ENCODE results near the gene ARMC2. TPM values are rescaled to one million over a fixed set of nuclear protein-coding genes. Genes with fewer than 3 reads are reported as not detected.

ARMC2 gene
- total RNA-seq, 1 experiment from 2014 or later: 3.8 TPM

DNA sequence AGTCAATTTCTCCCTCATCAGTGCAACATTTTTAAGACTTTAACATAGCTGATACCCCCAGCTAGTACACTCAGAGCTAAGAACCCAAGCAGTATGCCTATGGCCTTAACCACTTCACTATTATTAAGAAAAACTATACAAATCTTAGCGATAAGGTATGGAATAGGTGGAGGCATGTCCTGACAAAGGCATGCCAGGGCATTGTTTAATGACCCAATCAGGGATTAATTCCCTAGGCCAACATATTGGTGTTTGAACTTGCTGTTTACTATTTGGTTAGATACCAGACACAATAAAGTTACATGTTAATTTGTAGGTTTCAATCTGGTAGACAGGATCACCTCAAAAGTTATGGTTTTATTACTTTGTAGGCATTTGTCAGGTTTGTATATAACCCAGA, 93.1 kb downstream of the ARMC2 start:
- no peaks in the 10 kb centered on the region for H3K36me3 ChIP-seq
- H3K4me3 ChIP-seq: no peak overlapping the region
- no peaks in the 10 kb centered on the region for H3K9me3 ChIP-seq (replicated peaks)
- no peak for DNase-seq
- H3K4me1 ChIP-seq: peaks cover 15% of the 10 kb centered on the region
- no peaks in the 10 kb centered on the region for H3K27me3 ChIP-seq
- H3K27ac ChIP-seq: no peak overlapping the region

DNA sequence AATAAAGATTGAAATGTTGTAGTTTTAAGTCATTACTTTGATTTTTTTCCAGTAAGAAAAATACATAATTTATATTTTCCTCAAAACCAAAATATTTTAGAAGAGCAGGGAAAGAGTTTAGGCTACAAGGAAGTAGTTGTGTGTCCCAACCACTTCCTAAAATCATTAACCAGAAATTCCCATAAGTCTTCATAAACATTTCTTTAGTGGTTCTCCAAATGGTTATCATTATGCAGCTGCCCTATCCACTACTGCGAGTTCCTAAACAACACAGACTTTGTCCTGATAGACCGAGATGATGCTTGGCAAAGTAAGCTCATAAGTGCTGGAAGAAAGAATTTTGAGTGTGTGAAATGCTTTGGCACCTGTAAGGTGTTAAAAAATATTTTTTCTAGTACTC, 93.6 kb downstream of the ARMC2 start:
- no peak for DNase-seq
- Histone ChIP-seq H3K9me3 (replicated peaks) (no peaks in the 10 kb centered on the region), H3K27ac (no peak overlapping the region), H3K27me3 (no peaks in the 10 kb centered on the region), H3K4me3 (no peak overlapping the region), H3K4me1 (peaks cover 19% of the 10 kb centered on the region), H3K36me3 (no peaks in the 10 kb centered on the region)

DNA sequence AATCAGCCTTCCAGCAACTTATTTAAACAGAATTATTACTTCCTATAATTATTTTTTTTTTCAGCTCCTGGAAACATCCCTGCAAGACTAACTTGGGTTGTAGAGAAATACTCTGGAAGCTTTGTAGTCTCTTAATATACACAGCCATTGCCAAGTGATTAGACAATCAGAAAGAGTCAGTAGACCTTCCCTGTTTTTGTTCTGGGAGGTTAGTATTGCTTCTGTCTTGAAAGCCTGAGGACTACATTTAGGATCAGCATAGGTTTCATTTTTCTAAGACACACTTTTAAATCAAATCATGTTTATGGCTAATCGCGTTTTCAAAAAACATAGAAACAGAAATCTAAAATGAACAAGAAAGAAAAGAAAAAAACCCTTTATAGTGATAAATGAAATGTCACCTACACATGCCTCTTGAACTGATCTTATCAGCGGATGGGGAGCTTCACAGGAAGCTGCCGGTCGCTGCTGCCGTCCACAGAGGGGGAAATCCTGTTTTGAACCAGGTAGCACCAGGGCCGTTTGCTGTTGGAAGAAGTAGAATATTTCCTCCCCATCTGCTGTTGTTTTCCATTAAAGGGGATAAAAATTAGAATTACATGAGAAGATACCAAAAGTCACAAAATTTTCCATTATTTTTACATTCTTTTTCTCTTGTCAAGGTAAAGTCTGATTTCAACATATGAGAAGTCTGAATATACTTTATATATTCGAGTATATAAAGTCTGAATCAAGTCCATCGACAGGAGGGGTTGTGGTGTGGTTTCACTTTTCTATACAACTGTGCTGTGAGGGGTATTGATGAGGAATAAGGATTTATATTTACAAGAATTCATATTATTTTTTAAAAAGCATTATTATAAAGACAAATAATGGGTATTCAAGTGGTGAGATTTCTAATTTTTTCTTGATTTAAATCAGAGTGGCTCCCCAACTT, 94.6 kb downstream of the ARMC2 start:
- Histone ChIP-seq H3K4me1 (peaks cover 27% of the 10 kb centered on the region), H3K27ac (no peak overlapping the region), H3K27me3 (no peaks in the 10 kb centered on the region), H3K36me3 (no peaks in the 10 kb centered on the region), H3K4me3 (no peak overlapping the region), H3K9me3 (replicated peaks) (no peaks in the 10 kb centered on the region)
- no peak for DNase-seq

DNA sequence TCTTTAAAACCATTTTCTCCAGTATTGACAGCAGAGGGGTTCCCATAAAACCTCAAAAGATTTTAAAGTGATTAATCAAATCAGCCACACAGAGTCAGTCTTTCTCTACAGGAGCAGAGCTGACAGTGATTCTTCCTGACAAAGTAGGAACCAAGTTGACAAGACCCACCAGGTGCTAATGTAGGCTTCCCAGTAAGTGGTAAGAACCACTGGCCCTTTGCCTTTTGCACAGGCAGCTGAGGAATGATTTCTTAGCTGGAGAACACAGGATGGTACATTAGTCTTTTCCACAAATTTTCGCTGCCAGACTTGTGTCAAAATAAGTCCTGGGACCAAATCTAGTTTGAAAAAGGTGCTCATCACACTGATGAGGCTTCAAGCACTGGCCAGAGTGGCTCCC, 95.8 kb downstream of the ARMC2 start:
- H3K27ac ChIP-seq: peak overlapping the region; percentile 13; the same call in 1 of the 2 replicates
- no peaks in the 10 kb centered on the region for H3K9me3 ChIP-seq (replicated peaks)
- peaks cover 31% of the 10 kb centered on the region for H3K4me1 ChIP-seq
- H3K4me3 ChIP-seq: no peak overlapping the region
- no peaks in the 10 kb centered on the region for H3K36me3 ChIP-seq
- no peaks in the 10 kb centered on the region for H3K27me3 ChIP-seq
- peak; percentile 78 to 85 for DNase-seq

DNA sequence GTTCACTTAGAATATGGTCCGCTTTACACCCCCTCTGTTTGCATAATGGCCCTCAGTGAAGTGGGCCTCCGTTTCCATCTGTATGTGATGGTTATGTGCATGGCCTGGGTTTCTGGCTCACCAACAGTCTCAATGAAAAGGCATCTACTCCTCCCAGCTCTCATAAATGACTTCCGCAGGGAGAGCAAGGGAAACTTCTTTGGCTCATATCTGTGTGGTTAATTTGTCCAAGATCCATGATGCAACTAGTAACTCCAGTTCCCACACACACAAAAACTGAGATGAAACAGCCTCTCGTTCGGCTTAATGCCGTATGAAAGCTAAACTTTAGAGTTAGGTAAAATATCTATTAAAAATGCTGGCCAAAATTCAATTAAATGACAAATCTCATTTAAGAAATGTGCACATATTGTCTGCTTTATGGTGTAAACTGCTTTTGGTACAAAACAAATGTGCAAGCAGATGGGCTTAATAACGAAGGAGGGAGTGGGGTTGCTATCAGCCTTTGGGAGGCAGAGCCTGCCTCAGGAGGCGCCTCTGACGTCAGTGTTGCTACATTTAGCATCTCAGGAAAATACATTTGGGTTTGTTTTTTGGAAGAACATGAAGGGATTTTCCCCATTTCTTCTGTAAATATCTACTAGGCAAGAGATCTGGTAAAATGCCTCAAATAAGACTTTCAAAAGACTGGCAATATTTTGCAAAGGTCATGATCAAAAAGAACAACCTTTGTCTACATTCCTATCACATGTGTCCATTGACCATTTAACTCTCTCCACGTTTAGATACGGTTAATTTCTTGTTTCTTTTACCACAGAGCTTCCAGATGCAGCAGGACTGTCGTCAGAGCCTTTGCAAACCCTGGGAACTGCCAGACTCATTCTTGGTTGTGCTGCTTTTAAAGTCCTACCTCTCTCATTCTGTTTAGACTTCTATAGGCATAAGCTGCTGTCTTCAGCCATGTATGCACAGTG, 96.8 kb downstream of the ARMC2 start:
- peaks cover 31% of the 10 kb centered on the region for H3K4me1 ChIP-seq

DNA sequence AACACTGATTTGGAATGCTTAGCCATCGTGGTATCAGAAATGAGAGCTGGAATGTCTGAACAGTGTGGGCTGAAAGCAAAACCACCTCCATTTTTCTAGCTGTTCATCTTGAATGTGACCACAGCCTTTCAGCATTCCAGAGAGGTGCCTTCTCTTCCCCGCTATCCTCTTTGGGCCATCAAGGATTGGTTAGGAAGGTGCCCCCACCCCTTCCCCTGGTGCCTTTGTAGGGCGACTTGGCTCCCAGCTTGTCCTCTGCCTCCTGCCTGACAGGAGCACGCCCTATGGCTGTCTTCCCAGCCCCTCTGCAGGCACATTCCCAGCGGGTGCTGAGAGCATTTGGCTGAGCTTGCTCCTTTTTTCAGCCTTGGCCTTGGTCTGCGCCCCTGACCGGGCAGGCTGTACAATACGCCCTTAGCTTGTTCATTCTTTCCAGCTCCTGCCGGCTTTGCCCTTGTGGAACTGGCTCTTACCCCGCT, 97.5 kb downstream of the ARMC2 start:
- Histone ChIP-seq H3K36me3 (no peaks in the 10 kb centered on the region), H3K4me1 (peaks cover 31% of the 10 kb centered on the region), H3K9me3 (replicated peaks) (no peaks in the 10 kb centered on the region), H3K27ac (no peak overlapping the region), H3K4me3 (no peak overlapping the region), H3K27me3 (no peaks in the 10 kb centered on the region)
- no peak for DNase-seq

More for the DNA sequence above, 96.8 kb downstream of the ARMC2 start:
- Histone ChIP-seq H3K27ac (peak overlapping the region; percentile 13; the same call in 1 of the 2 replicates), H3K36me3 (no peaks in the 10 kb centered on the region), H3K4me3 (no peak overlapping the region), H3K9me3 (replicated peaks) (no peaks in the 10 kb centered on the region), H3K27me3 (no peaks in the 10 kb centered on the region)
- DNase-seq: no peak

DNA sequence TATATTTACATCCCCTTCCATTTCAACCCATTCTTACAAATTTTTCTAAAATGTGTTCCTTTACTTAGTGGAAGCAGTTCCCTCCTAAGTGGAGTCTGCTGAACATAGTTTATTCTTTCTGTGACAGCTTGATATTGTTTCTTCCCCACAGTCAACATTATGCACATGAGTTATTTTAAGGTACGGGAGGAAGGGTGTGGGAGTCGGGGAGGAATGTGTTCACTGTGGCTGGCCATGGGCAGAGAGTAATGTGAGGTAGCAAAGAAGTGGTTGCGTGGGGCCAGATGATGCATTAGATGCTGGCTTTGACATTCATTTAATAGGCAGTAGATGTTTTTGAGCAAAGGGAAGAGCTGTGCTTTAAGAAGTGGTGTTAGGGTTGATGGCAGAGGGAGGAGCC, 98.5 kb downstream of the ARMC2 start:
- Histone ChIP-seq H3K4me3 (no peak overlapping the region), H3K36me3 (no peaks in the 10 kb centered on the region), H3K27me3 (no peaks in the 10 kb centered on the region), H3K27ac (no peak overlapping the region; the same call in 1 of the 2 replicates), H3K4me1 (peaks cover 31% of the 10 kb centered on the region), H3K9me3 (replicated peaks) (no peaks in the 10 kb centered on the region)
- DNase-seq: no peak

DNA sequence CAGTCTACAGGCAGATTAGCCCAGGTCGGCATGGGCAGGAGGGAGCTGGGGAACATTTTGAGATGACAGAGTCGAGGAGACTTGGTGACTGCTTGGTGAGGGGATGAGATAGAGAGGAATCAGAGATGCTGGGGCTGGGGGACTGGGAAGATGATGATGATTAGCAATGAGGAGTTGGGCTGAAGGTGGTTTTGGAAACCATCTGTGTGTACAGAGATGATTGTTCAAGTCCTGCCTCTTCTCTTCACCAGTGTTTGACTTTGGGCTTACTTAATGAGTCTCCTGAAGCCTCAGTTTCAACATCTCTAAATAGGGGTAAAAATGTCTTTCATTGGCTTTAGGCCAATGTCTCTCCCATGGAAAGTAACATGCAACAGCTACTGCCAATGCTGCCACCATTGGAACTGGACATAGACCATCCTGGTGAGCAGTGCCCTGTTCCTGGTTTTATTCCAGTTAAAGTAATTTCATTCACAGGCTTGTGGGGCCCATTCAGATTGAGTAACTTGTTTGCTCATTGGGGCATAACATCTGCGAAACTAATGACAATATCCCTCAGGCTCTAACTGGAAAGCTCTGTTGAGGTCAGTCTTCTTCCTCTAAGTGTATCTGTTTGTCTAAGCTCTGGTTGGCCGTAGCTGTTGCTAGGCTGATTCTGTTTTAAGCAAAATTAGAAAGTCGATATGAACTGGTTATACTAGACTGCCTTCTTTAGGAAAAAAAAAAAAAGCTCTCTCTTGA, 99.1 kb downstream of the ARMC2 start:
- H3K27me3 ChIP-seq: no peaks in the 10 kb centered on the region
- no peaks in the 10 kb centered on the region for H3K36me3 ChIP-seq
- no peak overlapping the region for H3K4me3 ChIP-seq
- H3K9me3 ChIP-seq (replicated peaks): no peaks in the 10 kb centered on the region
- H3K27ac ChIP-seq: peak overlapping the region; percentile 23; the same call in 1 of the 2 replicates
- H3K4me1 ChIP-seq: peaks cover 31% of the 10 kb centered on the region
- DNase-seq: peak; percentile 43 to 78

DNA sequence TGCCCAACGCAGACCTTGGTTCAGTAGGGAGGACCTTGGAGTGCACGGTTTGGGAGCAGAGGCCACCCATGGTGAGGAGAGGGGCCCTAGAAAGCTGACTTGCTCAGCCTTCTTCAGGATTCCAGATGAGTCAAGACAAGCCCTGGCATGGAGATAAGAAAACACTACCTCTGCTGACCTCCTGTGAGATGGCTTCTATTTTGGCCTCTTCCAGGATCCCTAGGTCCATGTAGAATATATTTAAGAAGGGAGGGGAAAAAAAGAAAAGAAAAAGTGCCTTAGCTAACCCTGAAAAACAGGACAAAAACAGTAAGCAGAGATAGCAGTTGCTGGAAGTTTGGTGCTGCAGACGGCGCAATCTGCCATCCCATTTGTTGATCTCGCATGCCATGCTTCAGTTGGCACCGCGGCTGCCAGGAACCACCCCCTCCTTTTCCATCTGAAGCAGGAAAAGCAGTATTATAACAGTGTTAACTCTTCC, 100.0 kb downstream of the ARMC2 start:
- Histone ChIP-seq H3K36me3 (no peaks in the 10 kb centered on the region), H3K4me1 (peaks cover 31% of the 10 kb centered on the region), H3K9me3 (replicated peaks) (no peaks in the 10 kb centered on the region), H3K27me3 (no peaks in the 10 kb centered on the region), H3K4me3 (no peak overlapping the region), H3K27ac (peak overlapping the region; percentile 14; the same call in 1 of the 2 replicates)
- no peak for DNase-seq

DNA sequence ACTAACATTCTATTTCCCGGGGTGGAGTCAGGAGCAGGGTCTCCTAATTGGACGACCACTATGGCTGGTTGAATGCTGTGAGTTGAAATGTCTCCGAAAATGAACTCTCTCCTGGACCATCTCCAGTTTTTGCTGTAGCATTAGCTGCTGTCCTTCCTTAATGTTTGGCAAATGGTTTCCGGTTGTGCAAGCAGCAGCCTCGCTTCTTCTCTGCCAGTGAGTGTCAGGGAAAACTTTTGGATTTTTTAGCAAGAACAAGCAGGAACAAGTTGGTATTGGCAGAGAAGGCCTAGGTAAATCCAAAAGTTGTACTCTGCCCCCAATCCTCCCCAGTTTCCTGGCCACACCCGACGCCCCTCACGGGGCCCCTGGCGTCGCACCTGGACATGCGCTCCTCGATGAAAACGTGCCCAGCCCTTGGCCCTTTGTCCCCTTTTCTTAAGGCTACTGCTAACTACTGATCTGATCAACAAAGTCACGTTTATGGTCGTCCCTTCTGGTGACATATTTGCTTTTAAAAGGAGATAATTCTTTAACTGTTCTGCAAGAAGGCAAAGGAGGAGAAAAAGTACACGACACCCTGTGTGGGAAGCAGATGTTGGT, 103.2 kb downstream of the ARMC2 start:
- no peaks in the 10 kb centered on the region for H3K9me3 ChIP-seq (replicated peaks)
- H3K27ac ChIP-seq: no peak overlapping the region

DNA sequence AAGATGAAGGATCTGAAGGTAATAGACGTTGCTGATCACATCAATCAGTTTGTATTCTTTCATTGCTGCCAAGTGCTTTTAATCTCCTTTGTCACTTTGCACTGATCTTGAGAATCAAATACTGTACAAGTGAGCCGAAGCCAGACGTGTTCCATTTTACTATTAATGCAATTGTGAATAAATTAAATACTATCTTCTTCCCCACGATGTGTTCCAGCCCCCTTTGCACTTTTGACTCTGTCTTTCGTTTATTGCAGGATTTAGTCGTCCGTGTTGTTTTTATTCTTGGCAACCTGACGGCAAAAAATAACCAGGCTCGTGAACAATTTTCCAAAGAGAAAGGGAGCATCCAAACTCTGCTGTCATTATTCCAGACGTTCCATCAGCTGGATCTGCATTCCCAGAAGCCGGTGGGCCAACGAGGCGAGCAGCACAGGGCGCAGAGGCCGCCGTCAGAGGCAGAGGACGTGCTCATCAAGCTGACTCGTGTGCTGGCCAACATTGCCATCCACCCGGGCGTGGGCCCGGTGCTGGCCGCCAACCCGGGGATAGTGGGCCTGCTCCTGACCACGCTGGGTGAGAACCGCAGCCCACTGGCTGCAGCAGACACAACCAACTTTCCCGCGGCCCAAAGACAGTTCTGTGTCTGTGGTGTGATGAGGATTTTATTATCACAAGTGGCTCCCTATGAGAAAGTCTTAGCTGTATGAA, 104.7 kb downstream of the ARMC2 start:
- Histone ChIP-seq H3K27ac (no peak overlapping the region), H3K27me3 (no peaks in the 10 kb centered on the region)
- no peak for DNase-seq

More for the DNA sequence above, 103.2 kb downstream of the ARMC2 start:
- no peak for DNase-seq
- Histone ChIP-seq H3K36me3 (no peaks in the 10 kb centered on the region), H3K27me3 (no peaks in the 10 kb centered on the region), H3K4me3 (no peak overlapping the region), H3K4me1 (peaks cover 16% of the 10 kb centered on the region)

DNA sequence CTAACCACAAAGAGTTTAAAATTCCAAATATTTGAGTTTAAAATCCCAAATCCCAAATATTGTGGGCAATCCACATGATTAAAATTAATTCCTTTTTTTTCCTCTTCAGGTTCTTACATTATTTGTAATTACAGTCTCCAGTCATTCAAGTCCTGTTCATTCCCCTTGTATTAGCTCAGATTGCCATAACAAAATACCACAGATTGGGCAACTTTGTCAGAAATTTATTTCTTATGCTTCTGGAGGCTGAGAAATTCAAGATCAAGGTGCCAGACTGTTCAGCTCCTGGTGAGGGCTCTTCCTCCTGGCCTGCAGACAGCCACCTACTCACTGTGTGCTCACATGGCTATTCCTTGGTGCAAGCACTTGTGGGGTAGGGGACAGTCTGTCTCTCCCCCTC, 105.5 kb downstream of the ARMC2 start:
- Histone ChIP-seq H3K27me3 (no peaks in the 10 kb centered on the region), H3K27ac (no peak overlapping the region), H3K4me1 (no peaks in the 10 kb centered on the region), H3K36me3 (no peaks in the 10 kb centered on the region), H3K4me3 (no peak overlapping the region), H3K9me3 (replicated peaks) (no peaks in the 10 kb centered on the region)
- DNase-seq: no peak

More for the DNA sequence above, 104.7 kb downstream of the ARMC2 start:
- H3K36me3 ChIP-seq: no peaks in the 10 kb centered on the region
- peaks cover 3% of the 10 kb centered on the region; the same call in 1 of the 2 replicates for H3K4me1 ChIP-seq
- no peak overlapping the region for H3K4me3 ChIP-seq
- no peaks in the 10 kb centered on the region for H3K9me3 ChIP-seq (replicated peaks)

DNA sequence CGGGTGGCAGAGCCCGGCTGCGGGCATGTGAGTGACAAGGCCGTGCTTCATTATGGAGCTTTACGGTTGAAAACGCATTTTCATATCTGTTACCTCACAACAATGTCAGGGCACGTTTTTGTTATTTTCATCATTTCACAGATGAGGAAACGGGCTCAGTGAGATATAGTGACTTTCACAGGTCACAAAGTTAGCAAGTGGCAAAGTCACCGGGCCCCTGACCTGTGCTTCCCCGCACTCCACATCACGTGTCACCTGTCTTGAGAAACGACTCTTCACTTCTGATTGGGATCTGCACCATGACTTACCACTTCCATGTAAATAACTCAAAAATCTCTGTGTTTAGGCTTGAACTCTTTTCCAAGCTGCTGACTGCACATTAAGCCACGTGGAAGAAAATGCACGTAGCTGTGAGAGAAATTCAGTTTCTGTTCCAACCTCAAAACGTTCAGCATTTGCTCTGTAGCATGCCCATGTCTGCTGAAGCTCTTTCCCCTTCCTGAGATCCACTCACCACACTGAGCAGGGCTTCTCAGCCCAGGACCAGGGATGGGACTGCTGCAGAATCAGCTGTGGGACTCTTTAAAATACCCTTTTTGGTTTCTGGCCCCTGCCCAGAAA, 107.2 kb downstream of the ARMC2 start:
- Histone ChIP-seq H3K4me3 (no peak overlapping the region), H3K4me1 (no peaks in the 10 kb centered on the region), H3K27me3 (no peaks in the 10 kb centered on the region), H3K9me3 (replicated peaks) (no peaks in the 10 kb centered on the region), H3K36me3 (no peaks in the 10 kb centered on the region), H3K27ac (no peak overlapping the region)
- DNase-seq: no peak
